ENCODE measurements around the gene TAS2R1. TPM values are rescaled to one million over a fixed set of nuclear protein-coding genes. Genes with fewer than 3 reads are reported as not detected.

TAS2R1 gene, protein sequence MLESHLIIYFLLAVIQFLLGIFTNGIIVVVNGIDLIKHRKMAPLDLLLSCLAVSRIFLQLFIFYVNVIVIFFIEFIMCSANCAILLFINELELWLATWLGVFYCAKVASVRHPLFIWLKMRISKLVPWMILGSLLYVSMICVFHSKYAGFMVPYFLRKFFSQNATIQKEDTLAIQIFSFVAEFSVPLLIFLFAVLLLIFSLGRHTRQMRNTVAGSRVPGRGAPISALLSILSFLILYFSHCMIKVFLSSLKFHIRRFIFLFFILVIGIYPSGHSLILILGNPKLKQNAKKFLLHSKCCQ
- total RNA-seq = not detected

- H3K27me3 Mint-ChIP-seq = no peaks in the 10 kb centered on the region
- DNase-seq = no peak
- no peak within 1 kb of the TSS for H3K4me3 Mint-ChIP-seq
- peaks cover 12% of the 10 kb centered on the region for H3K9me3 Mint-ChIP-seq
- no peaks in the 10 kb centered on the region for H3K36me3 Mint-ChIP-seq
- no peak within 1 kb of the TSS for H3K27ac Mint-ChIP-seq
- H3K4me1 Mint-ChIP-seq = no peaks in the 10 kb centered on the region
Measured at GRCh38 chr5:9630251-9630650, at the start of gene TAS2R1. Gene TAS2R1, minus strand, starts transcription at chr5:9630351. Its CDS starts 319 bp downstream, at chr5:9630032.

GRCh38 chr5:9670371-9670770, 40.2 kb upstream of the TAS2R1 start:
- Mint-ChIP-seq H3K9me3 (peaks cover 10% of the 10 kb centered on the region), H3K4me3 (no peak overlapping the region), H3K4me1 (no peaks in the 10 kb centered on the region), H3K36me3 (no peaks in the 10 kb centered on the region), H3K27ac (no peak overlapping the region), H3K27me3 (no peaks in the 10 kb centered on the region)
- DNase-seq = no peak

DNA sequence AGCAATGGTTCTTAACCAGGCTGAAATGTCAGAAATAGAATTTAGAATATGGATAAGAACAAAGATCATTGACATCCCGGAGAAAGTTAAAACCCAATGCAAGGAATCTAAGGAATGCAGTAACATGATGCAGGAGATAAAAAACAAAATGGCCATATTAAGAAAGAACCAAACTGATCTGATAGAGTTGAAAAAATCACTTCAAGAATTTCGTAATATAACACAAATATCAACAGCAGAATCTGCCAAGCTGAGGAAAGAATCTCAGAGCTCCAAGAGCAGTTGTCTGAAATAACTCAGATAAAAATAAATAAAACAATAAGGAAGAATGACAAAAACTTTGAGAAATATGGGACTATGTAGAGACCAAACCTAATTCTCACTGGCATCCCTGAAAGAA, 37.8 kb upstream of the TAS2R1 start:
- Mint-ChIP-seq H3K36me3 (no peaks in the 10 kb centered on the region), H3K4me3 (no peak overlapping the region), H3K27ac (no peak overlapping the region), H3K27me3 (no peaks in the 10 kb centered on the region), H3K9me3 (peaks cover 12% of the 10 kb centered on the region), H3K4me1 (no peaks in the 10 kb centered on the region)
- no peak for DNase-seq

GRCh38 chr5:9663891-9664290, 33.7 kb upstream of the TAS2R1 start:
- Mint-ChIP-seq H3K27me3 (no peaks in the 10 kb centered on the region), H3K4me3 (no peak overlapping the region), H3K9me3 (peaks cover 7% of the 10 kb centered on the region), H3K36me3 (no peaks in the 10 kb centered on the region), H3K27ac (no peak overlapping the region), H3K4me1 (no peaks in the 10 kb centered on the region)
- no peak for DNase-seq

DNA sequence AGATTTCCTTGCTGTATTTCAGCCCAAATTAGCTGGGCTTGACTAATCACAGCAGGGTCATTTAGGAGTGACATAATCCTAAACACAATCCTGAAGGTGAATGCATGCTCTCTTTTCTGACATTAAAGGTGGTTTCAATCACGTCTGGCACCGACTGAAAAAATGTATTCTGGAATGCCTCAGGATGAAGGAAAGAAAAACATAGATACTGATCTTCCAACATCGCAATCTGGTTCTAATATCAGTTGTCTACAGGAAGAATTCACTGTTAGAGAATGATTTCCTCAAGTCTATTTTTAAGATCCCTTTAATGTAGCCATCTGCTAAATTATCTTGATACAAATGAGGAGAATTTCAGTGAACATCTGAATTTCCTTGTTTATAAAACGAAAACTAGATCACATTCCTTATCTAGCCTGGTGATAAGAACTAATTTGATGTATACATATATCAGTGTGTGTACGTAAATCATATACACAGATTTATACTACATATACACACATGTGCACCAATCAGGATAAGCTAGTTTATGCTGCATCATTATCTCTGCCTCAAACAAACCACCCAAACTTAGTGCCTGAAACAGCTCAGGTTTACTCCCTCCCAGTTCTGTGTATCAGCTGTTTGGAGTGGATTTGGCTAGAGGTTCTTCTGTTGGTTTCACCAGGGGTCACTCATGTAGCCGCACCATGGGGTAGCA, 31.3 kb upstream of the TAS2R1 start:
- H3K36me3 Mint-ChIP-seq = no peaks in the 10 kb centered on the region
- H3K9me3 Mint-ChIP-seq = peaks cover 4% of the 10 kb centered on the region
- no peak overlapping the region for H3K4me3 Mint-ChIP-seq
- no peaks in the 10 kb centered on the region for H3K27me3 Mint-ChIP-seq
- no peak for DNase-seq
- H3K27ac Mint-ChIP-seq = no peak overlapping the region
- H3K4me1 Mint-ChIP-seq = no peaks in the 10 kb centered on the region

- H3K4me1 Mint-ChIP-seq = no peaks in the 10 kb centered on the region
- DNase-seq = no peak
- H3K27ac Mint-ChIP-seq = no peak overlapping the region
- no peaks in the 10 kb centered on the region for H3K36me3 Mint-ChIP-seq
- H3K9me3 Mint-ChIP-seq = no peaks in the 10 kb centered on the region
- no peaks in the 10 kb centered on the region for H3K27me3 Mint-ChIP-seq
- H3K4me3 Mint-ChIP-seq = no peak overlapping the region
Measured at GRCh38 chr5:9658706-9659105, 28.6 kb upstream of the TAS2R1 start.

DNA sequence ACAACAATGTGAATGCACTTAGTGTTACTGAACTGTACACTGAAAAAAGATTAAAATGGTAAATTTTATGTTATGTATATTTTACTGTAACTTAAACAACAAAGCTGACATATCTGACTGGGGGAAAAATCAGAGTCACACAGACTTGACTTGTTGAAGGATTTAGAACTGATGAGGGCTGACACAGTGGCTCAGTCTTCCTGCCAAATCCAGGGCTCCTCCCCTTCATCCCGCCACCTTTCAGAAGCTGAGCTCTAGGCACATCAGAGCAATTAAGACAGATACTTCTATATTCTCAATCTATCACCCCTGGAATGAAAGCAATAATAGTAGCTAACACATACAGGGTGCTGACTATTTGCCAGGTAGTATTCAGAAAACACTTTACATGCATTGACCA, 27.7 kb upstream of the TAS2R1 start:
- Mint-ChIP-seq H3K4me3 (no peak overlapping the region), H3K27me3 (no peaks in the 10 kb centered on the region), H3K36me3 (no peaks in the 10 kb centered on the region), H3K27ac (no peak overlapping the region), H3K4me1 (no peaks in the 10 kb centered on the region), H3K9me3 (no peaks in the 10 kb centered on the region)
- no peak for DNase-seq

GRCh38 chr5:9655641-9656040, 25.5 kb upstream of the TAS2R1 start:
- Mint-ChIP-seq H3K27ac (no peak overlapping the region), H3K4me1 (no peaks in the 10 kb centered on the region), H3K27me3 (no peaks in the 10 kb centered on the region), H3K4me3 (no peak overlapping the region), H3K9me3 (no peaks in the 10 kb centered on the region), H3K36me3 (no peaks in the 10 kb centered on the region)
- no peak for DNase-seq

DNA sequence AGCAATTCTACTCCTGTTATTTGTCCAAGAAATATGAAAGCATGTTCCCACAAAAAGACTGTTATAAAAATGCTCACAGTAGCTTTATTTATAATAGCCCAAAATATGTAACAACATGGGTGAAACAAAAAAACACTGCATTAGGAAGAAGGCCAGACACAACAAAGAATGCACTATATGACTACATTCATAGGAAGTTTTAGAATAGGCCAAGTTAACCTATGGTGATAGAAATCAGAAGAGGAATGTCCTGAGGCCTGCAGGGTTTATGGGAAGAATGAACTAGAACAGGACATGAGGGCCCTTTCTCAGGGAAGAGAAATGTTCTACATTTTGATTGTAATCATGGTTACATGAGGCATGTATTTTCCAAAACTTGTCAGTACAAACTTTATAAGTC, 24.7 kb upstream of the TAS2R1 start:
- Mint-ChIP-seq H3K27me3 (no peaks in the 10 kb centered on the region), H3K4me1 (no peaks in the 10 kb centered on the region), H3K4me3 (no peak overlapping the region), H3K9me3 (no peaks in the 10 kb centered on the region), H3K27ac (no peak overlapping the region), H3K36me3 (no peaks in the 10 kb centered on the region)
- DNase-seq = no peak

- no peaks in the 10 kb centered on the region for H3K9me3 Mint-ChIP-seq
- H3K27me3 Mint-ChIP-seq = no peaks in the 10 kb centered on the region
- no peak overlapping the region for H3K27ac Mint-ChIP-seq
- no peak for DNase-seq
- H3K4me1 Mint-ChIP-seq = no peaks in the 10 kb centered on the region
- H3K4me3 Mint-ChIP-seq = no peak overlapping the region
- H3K36me3 Mint-ChIP-seq = no peaks in the 10 kb centered on the region
Measured at GRCh38 chr5:9653811-9654210, 23.7 kb upstream of the TAS2R1 start.

DNA sequence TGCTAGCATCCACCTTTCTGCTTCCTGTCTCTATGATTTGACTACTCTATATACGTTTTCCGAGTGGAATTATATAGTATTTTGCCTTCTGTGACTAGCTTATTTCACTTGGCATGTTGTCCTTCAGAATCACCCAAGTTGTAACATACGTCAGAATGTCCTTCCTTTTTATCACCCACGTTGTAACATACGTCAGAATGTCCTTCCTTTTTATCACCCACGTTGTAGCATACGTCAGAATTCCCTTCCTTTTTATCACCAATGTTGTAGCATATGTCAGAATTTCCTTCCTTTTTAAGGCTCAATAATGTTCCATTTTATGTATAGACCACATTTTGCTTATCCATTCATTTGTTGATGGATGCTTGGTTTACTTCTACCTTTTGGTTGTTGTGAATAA, 22.9 kb upstream of the TAS2R1 start:
- Mint-ChIP-seq H3K9me3 (no peaks in the 10 kb centered on the region), H3K4me3 (no peak overlapping the region), H3K27me3 (no peaks in the 10 kb centered on the region), H3K36me3 (no peaks in the 10 kb centered on the region), H3K4me1 (no peaks in the 10 kb centered on the region), H3K27ac (no peak overlapping the region)
- no peak for DNase-seq

DNA sequence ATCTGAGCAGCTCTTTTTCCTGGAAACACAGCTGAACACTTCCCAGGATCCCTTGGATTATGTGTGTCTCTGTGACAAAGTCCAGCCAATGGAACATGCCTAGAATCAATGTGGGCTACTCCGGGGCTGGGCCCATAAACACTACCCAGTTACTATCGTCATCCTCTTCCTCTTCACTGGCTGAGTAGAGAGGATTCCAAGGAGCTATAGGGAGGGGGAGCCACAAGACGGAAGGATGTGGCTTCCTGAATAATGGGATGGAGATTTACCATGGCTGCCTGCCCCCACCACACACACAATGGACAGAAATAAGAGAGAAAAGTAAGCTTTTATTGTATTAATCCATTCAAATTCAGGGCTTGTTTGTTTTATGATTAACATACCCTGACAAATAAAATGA, 22.1 kb upstream of the TAS2R1 start:
- Mint-ChIP-seq H3K36me3 (no peaks in the 10 kb centered on the region), H3K4me3 (no peak overlapping the region), H3K9me3 (no peaks in the 10 kb centered on the region), H3K4me1 (no peaks in the 10 kb centered on the region), H3K27ac (no peak overlapping the region), H3K27me3 (no peaks in the 10 kb centered on the region)
- no peak for DNase-seq

DNA sequence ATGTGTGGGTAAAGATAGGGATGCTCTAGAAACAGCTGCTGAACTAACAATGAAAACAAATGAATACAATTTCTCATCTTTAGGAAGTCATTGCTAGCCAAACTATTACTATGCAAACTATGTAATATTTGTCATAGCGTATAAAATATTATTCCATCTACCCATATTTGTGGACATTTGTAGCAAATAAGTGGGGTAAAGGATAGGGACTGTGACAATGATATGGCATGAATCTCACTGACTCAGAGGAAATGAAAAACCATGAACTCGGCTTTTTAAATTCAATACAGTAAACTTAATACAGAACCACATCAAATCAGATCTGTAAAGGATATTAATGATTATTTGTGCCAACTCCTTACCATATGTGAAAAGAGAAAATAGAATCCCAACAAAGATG, 16.7 kb upstream of the TAS2R1 start:
- Mint-ChIP-seq H3K27me3 (no peaks in the 10 kb centered on the region), H3K4me1 (no peaks in the 10 kb centered on the region), H3K36me3 (no peaks in the 10 kb centered on the region), H3K27ac (no peak overlapping the region), H3K9me3 (no peaks in the 10 kb centered on the region), H3K4me3 (no peak overlapping the region)
- no peak for DNase-seq

DNA sequence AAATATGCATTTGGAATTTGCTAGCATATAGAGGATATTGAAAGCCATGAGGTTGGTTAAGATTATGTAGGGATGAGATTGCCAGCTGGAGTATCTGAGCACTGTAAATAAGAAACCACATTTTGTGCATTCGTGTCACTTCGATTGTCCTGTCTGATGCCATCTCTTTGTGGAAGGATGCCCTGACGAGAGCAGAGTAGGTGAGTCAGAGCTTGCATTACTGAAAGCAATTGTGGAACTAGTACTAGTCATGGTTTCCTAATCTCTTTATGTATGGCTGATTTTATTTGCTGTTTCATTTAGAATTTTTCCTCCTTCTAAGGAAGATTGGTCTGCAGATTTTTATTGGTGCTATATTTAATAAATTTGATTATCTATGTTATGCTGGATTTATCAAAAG, 14.5 kb upstream of the TAS2R1 start:
- Mint-ChIP-seq H3K4me1 (no peaks in the 10 kb centered on the region), H3K4me3 (no peak overlapping the region)

DNA sequence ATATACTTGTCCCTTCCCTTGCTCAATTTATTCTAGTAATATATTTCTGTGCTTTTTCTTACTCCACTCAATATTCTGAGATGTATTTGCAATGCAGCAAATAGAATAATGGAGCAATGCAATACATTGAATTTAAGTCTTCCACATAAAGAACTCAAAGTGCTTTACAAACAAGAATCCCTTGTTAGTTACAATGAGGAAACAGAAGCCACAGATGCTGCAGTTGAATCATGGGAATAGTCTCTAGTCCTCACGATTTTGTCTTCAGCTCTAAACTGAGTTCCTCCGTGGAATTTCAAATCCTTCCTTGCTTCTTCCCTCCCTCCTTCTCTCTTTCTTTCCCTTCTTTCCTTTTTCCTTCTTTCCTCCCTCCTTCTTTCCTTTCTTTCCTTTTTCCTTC, 12.5 kb upstream of the TAS2R1 start:
- no peaks in the 10 kb centered on the region for H3K27me3 Mint-ChIP-seq
- H3K27ac Mint-ChIP-seq = no peak overlapping the region
- no peaks in the 10 kb centered on the region for H3K36me3 Mint-ChIP-seq
- no peak for DNase-seq
- no peaks in the 10 kb centered on the region for H3K4me1 Mint-ChIP-seq
- peaks cover 5% of the 10 kb centered on the region for H3K9me3 Mint-ChIP-seq
- no peak overlapping the region for H3K4me3 Mint-ChIP-seq

More for the DNA sequence above, 14.5 kb upstream of the TAS2R1 start:
- no peak for DNase-seq
- peaks cover under 1% of the 10 kb centered on the region for H3K9me3 Mint-ChIP-seq
- H3K36me3 Mint-ChIP-seq = no peaks in the 10 kb centered on the region
- no peak overlapping the region for H3K27ac Mint-ChIP-seq
- no peaks in the 10 kb centered on the region for H3K27me3 Mint-ChIP-seq

GRCh38 chr5:9641806-9642355, 11.7 kb upstream of the TAS2R1 start:
- no peak overlapping the region for H3K27ac Mint-ChIP-seq
- peaks cover 9% of the 10 kb centered on the region for H3K9me3 Mint-ChIP-seq
- no peaks in the 10 kb centered on the region for H3K4me1 Mint-ChIP-seq
- H3K4me3 Mint-ChIP-seq = no peak overlapping the region
- no peaks in the 10 kb centered on the region for H3K36me3 Mint-ChIP-seq
- no peak for DNase-seq
- H3K27me3 Mint-ChIP-seq = no peaks in the 10 kb centered on the region
